ENCODE data around the gene DNAI2. TPM values are rescaled to one million over a fixed set of nuclear protein-coding genes. Genes with fewer than 3 reads are reported as not detected.

The DNAI2 gene
- total and polyA plus RNA-seq, 9 of the 15 experiments (the other 6 are each of a cell fraction or from before 2014, with no cell fraction given) = not detected

GRCh38 chr17:74243013-74243755, 30.9 kb upstream of the DNAI2 start:
- CTCF ChIA-PET (ENCODE audit: low intra/inter-chr PET ratio) = no interaction called here
- H3K9me3 ChIP-seq (replicated peaks; ENCODE audit: control insufficient read depth, insufficient read depth, low read depth, low read length) = no peaks in the 10 kb centered on the region
- no peaks in the 10 kb centered on the region for H3K36me3 ChIP-seq (ENCODE audit: control insufficient read depth, insufficient read depth, low read length)
- H3K27me3 ChIP-seq (ENCODE audit: control insufficient read depth in 2 of 2, insufficient read depth in 2 of 2, low read length in 2 of 2) = peaks cover 0 to 21% of the 10 kb centered on the region in 2 experiments; a peak in 2 of 5 replicates
- TF ChIP-seq ZNF282 (CRISPR knock-in tag; IDR thresholded peaks at IDR 0.05) = no peak
- TF ChIP-seq ZNF347 (CRISPR knock-in tag; IDR thresholded peaks at IDR 0.05; ENCODE audit: low read depth) = no peak
- peaks cover 0 to 20% of the 10 kb centered on the region in 2 experiments; a peak in 2 of 5 replicates for H3K4me1 ChIP-seq (replicated peaks in 1 of 2; ENCODE audit: control insufficient read depth in 2 of 2, insufficient read depth in 2 of 2, low read length in 2 of 2)
- H3K9ac ChIP-seq (ENCODE audit: insufficient read depth in 1 of 2, low read depth in 2 of 2, low read length in 2 of 2) = no peak overlapping the region
- intact Hi-C loops (cut with micrococcal nuclease) = no loop called here
- H3K9me1 ChIP-seq (ENCODE audit: control insufficient read depth, insufficient read depth, low read length) = no peaks in the 10 kb centered on the region
- H3K4me3 ChIP-seq = no peak overlapping the region
- no peak overlapping the region for H3K27ac ChIP-seq (ENCODE audit: extremely low read depth, low read depth, low read length)
- no peaks in the 10 kb centered on the region for H4K20me1 ChIP-seq (replicated peaks; ENCODE audit: control insufficient read depth, insufficient read depth, low read length)
- H3K4me2 ChIP-seq (ENCODE audit: insufficient read depth, low read length) = no peak overlapping the region
- ATAC-seq = no peak
- POLR2A ChIA-PET = interaction anchor here (0.6 to 1.2 kb wide), 4 partner anchors 8 to 106 kb away, joined by 3 to 4 read pairs (median 3); no protein-coding TSS in a partner anchor
- no peak for FAIRE-seq
- DNase-seq (ENCODE audit: extremely low read depth in 1 of 4, low spot score in 3 of 4) = no peak
- no TSS peak for BruUV-seq (replicated peaks)
- in situ Hi-C loops (cut with MboI) = no loop called here
- no peaks in the 10 kb centered on the region for H3K79me2 ChIP-seq (ENCODE audit: control insufficient read depth, insufficient read depth, low read length)
- WGBS (ENCODE audit: insufficient coverage, low coverage, missing lambda C conversion rate) = 15% methylated on average over 13 of the region's 13 CpGs
- H2AFZ ChIP-seq (ENCODE audit: low read depth, low read length) = no peak overlapping the region

GRCh38 chr17:74244128-74244527, 29.9 kb upstream of the DNAI2 start:
- no peaks in the 10 kb centered on the region for H3K36me3 ChIP-seq (ENCODE audit: control insufficient read depth, insufficient read depth, low read length)
- no peaks in the 10 kb centered on the region for H3K79me2 ChIP-seq (ENCODE audit: control insufficient read depth, insufficient read depth, low read length)
- ChIA-PET POLR2A (interaction anchor here (0.9 kb wide), 1 partner anchor 9 kb away, joined by 3 read pairs; no protein-coding TSS in a partner anchor), CTCF (ENCODE audit: low intra/inter-chr PET ratio) (no interaction called here)
- H3K4me3 ChIP-seq = no peak overlapping the region
- in situ Hi-C loops (cut with MboI) = no loop called here
- WGBS (ENCODE audit: insufficient coverage, low coverage, missing lambda C conversion rate) = 21% methylated on average over 10 of the region's 10 CpGs
- H3K9me1 ChIP-seq (ENCODE audit: control insufficient read depth, insufficient read depth, low read length) = no peaks in the 10 kb centered on the region
- FAIRE-seq = no peak
- BruUV-seq (replicated peaks) = no TSS peak
- no peak overlapping the region for H3K4me2 ChIP-seq (ENCODE audit: insufficient read depth, low read length)
- TF ChIP-seq POLR2AphosphoS5 (IDR thresholded peaks at IDR 0.05; ENCODE audit: control insufficient read depth, insufficient read depth, low read depth, low read length) (no peak), KAT8 (IDR thresholded peaks at IDR 0.05; ENCODE audit: low read depth) (no peak), HDAC3 (IDR thresholded peaks at IDR 0.05; ENCODE audit: borderline replicate concordance, partially characterized antibody) (no peak), HIVEP1 (CRISPR knock-in tag; IDR thresholded peaks at IDR 0.05) (no peak), SMC3 (conservative IDR thresholded peaks at IDR 0.05; ENCODE audit: insufficient read depth, low read depth, low read length) (no peak), ARNT (IDR thresholded peaks at IDR 0.05) (no peak), TSHZ1 (CRISPR knock-in tag; IDR thresholded peaks at IDR 0.05) (no peak)
- H4K20me1 ChIP-seq (replicated peaks; ENCODE audit: control insufficient read depth, insufficient read depth, low read length) = no peaks in the 10 kb centered on the region
- no peak overlapping the region for H3K27ac ChIP-seq (ENCODE audit: extremely low read depth, low read depth, low read length)
- ATAC-seq = no peak
- intact Hi-C loops (cut with micrococcal nuclease) = no loop called here
- no peak for DNase-seq (ENCODE audit: extremely low read depth in 1 of 4, low spot score in 3 of 4)
- peaks cover 0 to 28% of the 10 kb centered on the region in 2 experiments; a peak in 2 of 5 replicates for H3K27me3 ChIP-seq (ENCODE audit: control insufficient read depth in 2 of 2, insufficient read depth in 2 of 2, low read length in 2 of 2)
- peaks cover 0 to 18% of the 10 kb centered on the region in 2 experiments; a peak in 2 of 5 replicates for H3K4me1 ChIP-seq (replicated peaks in 1 of 2; ENCODE audit: control insufficient read depth in 2 of 2, insufficient read depth in 2 of 2, low read length in 2 of 2)
- no peak overlapping the region for H3K9ac ChIP-seq (ENCODE audit: insufficient read depth in 1 of 2, low read depth in 2 of 2, low read length in 2 of 2)
- H3K9me3 ChIP-seq (replicated peaks; ENCODE audit: control insufficient read depth, insufficient read depth, low read depth, low read length) = no peaks in the 10 kb centered on the region
- H2AFZ ChIP-seq (ENCODE audit: low read depth, low read length) = no peak overlapping the region

Measured in K562 (cell line).